ENCODE data around the gene FER.

The FER gene

DNA sequence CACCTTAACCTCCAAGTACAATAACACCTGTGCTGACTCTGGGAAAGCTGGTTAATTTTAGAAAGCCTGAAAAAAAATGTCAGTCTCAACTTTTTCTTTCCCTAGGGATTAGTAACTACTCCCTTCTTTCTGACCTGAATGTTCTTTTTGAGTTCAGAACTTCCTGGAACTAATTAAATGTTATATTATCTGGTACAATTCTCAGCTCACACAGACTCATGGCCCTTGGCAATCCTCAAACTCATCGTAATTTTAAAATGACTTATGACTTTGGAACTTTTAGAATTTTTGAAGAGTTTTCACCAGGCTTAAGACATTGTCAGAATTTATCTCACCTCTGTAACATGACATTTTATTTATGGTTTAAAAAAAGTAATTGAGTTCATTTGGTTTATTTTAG is 315.0 kb downstream of the FER start:
- H3K36me3 ChIP-seq (ENCODE audit: control insufficient read depth, insufficient read depth, low read length): no peaks in the 10 kb centered on the region
- no peak overlapping the region for H3K27ac ChIP-seq (ENCODE audit: low read depth, low read length)
- H3K9ac ChIP-seq (ENCODE audit: low read length): no peak overlapping the region
- H3K9me3 ChIP-seq (ENCODE audit: control insufficient read depth, insufficient read depth, low read depth, low read length): no peaks in the 10 kb centered on the region
- no peaks in the 10 kb centered on the region; the same call in 1 of the 2 replicates for H3K4me1 ChIP-seq (ENCODE audit: control insufficient read depth, insufficient read depth, low read length)
- no peaks in the 10 kb centered on the region for H3K27me3 ChIP-seq (ENCODE audit: control insufficient read depth, insufficient read depth, low read length)
- no peak overlapping the region for H3K4me3 ChIP-seq (ENCODE audit: low read depth, low read length)

DNA sequence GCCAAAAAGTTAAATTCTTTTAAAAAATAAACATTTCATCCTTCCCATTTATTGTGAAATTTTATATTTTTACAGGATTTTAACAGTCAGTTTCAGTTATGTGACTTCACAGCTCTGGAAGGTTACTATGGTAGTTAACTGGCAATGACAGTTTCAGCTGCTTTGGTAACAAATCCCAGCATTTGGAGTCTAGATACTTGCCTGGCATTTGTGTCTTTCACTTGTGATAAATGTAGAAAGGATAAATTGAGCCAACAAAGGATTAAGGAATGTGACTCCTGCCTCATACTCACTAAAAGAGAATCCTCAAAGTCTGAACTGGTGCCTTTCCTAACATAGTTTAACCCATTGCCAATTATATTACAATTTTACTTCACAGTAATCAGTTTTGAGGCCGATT is 315.5 kb downstream of the FER start:
- H3K36me3 ChIP-seq (ENCODE audit: control insufficient read depth, insufficient read depth, low read length): no peaks in the 10 kb centered on the region
- H3K27ac ChIP-seq (ENCODE audit: low read depth, low read length): no peak overlapping the region
- no peaks in the 10 kb centered on the region; the same call in 1 of the 2 replicates for H3K4me1 ChIP-seq (ENCODE audit: control insufficient read depth, insufficient read depth, low read length)
- H3K27me3 ChIP-seq (ENCODE audit: control insufficient read depth, insufficient read depth, low read length): no peaks in the 10 kb centered on the region
- no peaks in the 10 kb centered on the region for H3K9me3 ChIP-seq (ENCODE audit: control insufficient read depth, insufficient read depth, low read depth, low read length)
- H3K9ac ChIP-seq (ENCODE audit: low read length): no peak overlapping the region
- no peak overlapping the region for H3K4me3 ChIP-seq (ENCODE audit: low read depth, low read length)

DNA sequence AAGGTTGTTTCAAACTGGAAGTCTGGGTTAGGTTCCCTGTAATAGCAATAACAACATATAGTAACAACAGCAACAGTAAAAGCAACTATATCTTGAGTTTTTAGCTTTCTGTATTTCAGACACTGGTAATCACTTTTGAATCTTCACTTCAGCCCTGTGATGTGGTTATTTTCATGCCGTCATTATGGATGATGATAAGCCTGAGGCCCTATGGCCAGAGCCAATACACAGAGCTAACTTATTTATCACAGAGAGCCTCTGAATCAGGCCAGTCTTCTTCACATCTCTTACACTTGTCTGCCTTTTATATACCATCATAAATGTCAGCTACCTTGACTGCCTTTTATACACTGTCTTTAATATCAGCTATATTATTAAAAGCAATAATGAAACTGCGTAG is 329.0 kb downstream of the FER start:
- Histone ChIP-seq H3K27ac (ENCODE audit: low read depth, low read length) (no peak overlapping the region), H3K4me3 (ENCODE audit: low read depth, low read length) (no peak overlapping the region), H3K9me3 (ENCODE audit: control insufficient read depth, insufficient read depth, low read depth, low read length) (no peaks in the 10 kb centered on the region), H3K9ac (ENCODE audit: low read length) (no peak overlapping the region), H3K4me1 (ENCODE audit: control insufficient read depth, insufficient read depth, low read length) (no peaks in the 10 kb centered on the region), H3K27me3 (ENCODE audit: control insufficient read depth, insufficient read depth, low read length) (no peaks in the 10 kb centered on the region), H3K36me3 (ENCODE audit: control insufficient read depth, insufficient read depth, low read length) (no peaks in the 10 kb centered on the region)

DNA sequence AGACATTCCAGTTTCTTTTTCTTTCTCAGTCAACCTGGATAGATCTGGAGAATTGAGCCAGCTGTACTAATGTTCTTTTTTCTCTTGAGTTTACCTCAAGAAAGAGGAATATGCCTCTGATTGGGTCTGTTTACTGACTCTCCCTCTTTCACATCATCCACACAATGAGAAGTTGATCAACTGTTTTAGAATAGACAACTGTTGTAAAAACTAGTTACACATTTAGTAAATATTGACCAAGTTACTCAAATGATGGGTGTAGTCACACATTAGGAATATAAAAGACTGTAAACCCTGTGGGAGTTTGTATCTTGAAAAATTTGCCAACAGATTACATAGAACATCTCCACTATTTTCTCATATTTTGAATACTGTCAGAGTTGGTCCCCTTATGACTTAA is 330.8 kb downstream of the FER start:
- no peaks in the 10 kb centered on the region for H3K36me3 ChIP-seq (ENCODE audit: control insufficient read depth, insufficient read depth, low read length)
- H3K4me3 ChIP-seq (ENCODE audit: low read depth, low read length): no peak overlapping the region
- H3K4me1 ChIP-seq (ENCODE audit: control insufficient read depth, insufficient read depth, low read length): no peaks in the 10 kb centered on the region
- no peak overlapping the region for H3K27ac ChIP-seq (ENCODE audit: low read depth, low read length)
- H3K27me3 ChIP-seq (ENCODE audit: control insufficient read depth, insufficient read depth, low read length): no peaks in the 10 kb centered on the region
- H3K9me3 ChIP-seq (ENCODE audit: control insufficient read depth, insufficient read depth, low read depth, low read length): no peaks in the 10 kb centered on the region
- no peak overlapping the region for H3K9ac ChIP-seq (ENCODE audit: low read length)

DNA sequence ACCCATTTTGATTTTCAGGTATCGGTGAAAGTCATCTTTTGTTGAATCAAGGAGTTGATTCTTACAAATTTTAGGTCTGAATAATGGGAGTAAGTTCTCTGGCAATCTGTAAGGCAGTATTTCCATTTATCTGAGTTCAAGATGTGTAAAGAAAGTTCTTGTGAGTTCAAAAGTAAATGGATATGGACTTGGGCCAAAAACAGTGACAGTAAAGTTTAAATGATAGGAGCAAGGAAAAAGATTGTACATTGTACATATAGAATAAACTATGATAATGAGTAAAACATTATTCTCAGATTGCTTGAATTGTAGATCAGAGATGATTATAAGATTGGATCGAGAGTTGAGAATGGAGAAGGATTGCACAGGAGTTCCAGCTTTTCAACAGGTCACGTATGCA is 332.8 kb downstream of the FER start:
- Histone ChIP-seq H3K27me3 (ENCODE audit: control insufficient read depth, insufficient read depth, low read length) (no peaks in the 10 kb centered on the region), H3K4me3 (ENCODE audit: low read depth, low read length) (no peak overlapping the region), H3K9me3 (ENCODE audit: control insufficient read depth, insufficient read depth, low read depth, low read length) (no peaks in the 10 kb centered on the region), H3K4me1 (ENCODE audit: control insufficient read depth, insufficient read depth, low read length) (no peaks in the 10 kb centered on the region), H3K9ac (ENCODE audit: low read length) (no peak overlapping the region), H3K27ac (ENCODE audit: low read depth, low read length) (no peak overlapping the region), H3K36me3 (ENCODE audit: control insufficient read depth, insufficient read depth, low read length) (no peaks in the 10 kb centered on the region)

DNA sequence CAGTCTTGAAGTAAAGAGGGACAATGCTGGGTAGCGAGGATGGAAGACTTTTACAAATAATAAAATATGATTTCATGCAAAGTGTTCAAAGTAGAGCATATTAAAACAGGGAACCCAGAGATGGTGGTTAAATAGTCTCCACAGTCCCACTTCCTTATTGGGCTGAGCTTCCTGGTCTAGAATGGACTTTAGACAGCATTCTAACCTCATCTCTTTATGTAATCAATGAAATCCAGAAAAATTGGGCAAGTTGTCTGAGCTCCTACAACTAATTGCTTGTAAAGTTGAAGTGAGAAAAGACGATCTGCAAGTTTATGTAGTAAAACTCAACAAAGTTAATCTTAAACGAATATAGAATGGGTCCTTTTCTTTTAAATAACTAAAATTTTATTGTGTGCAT is 333.2 kb downstream of the FER start:
- H3K9me3 ChIP-seq (ENCODE audit: control insufficient read depth, insufficient read depth, low read depth, low read length): no peaks in the 10 kb centered on the region
- H3K9ac ChIP-seq (ENCODE audit: low read length): no peak overlapping the region
- no peaks in the 10 kb centered on the region for H3K27me3 ChIP-seq (ENCODE audit: control insufficient read depth, insufficient read depth, low read length)
- no peaks in the 10 kb centered on the region for H3K36me3 ChIP-seq (ENCODE audit: control insufficient read depth, insufficient read depth, low read length)
- H3K4me1 ChIP-seq (ENCODE audit: control insufficient read depth, insufficient read depth, low read length): no peaks in the 10 kb centered on the region
- no peak overlapping the region for H3K27ac ChIP-seq (ENCODE audit: low read depth, low read length)
- H3K4me3 ChIP-seq (ENCODE audit: low read depth, low read length): no peak overlapping the region

DNA sequence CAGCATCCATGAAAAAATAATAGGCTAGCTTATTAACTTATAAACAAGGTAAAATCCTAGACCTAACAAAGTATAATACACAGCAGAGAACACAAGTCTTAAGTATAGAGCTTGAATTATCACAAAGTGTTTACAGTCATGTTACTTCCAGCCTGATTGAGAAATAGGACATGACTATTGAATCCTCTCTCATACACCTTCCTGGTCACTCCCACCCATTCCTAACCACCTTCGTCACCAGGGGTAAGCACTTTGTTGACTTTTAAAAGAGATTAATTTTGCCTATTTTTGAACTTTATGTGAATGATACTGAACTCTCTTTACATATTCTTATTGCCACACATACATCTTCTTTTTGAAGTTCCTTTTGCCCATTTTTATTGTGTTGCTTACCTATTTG is 336.2 kb downstream of the FER start:
- Histone ChIP-seq H3K27ac (ENCODE audit: low read depth, low read length) (no peak overlapping the region), H3K4me1 (ENCODE audit: control insufficient read depth, insufficient read depth, low read length) (no peaks in the 10 kb centered on the region; the same call in 1 of the 2 replicates), H3K4me3 (ENCODE audit: low read depth, low read length) (no peak overlapping the region), H3K9ac (ENCODE audit: low read length) (no peak overlapping the region), H3K9me3 (ENCODE audit: control insufficient read depth, insufficient read depth, low read depth, low read length) (no peaks in the 10 kb centered on the region), H3K27me3 (ENCODE audit: control insufficient read depth, insufficient read depth, low read length) (no peaks in the 10 kb centered on the region), H3K36me3 (ENCODE audit: control insufficient read depth, insufficient read depth, low read length) (no peaks in the 10 kb centered on the region)

DNA sequence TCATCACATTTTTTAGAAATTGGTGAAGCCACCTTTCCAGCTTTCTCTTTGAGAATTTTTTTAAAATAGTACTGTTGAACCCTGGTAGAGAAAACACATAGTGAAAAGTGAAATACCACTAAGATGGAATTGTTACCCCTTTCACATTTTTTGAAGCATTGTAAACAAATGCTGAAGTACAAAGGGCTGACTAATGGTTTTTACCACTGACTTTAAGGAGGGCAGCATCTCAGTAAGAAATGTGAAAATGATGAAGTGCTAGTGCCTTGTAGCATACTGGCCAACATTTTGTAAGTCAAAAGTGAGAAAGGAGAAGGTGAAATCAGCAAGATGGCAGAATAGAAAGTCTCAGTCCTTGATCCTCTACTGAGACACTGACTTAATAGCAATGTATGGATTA is 341.5 kb downstream of the FER start:
- no peaks in the 10 kb centered on the region for H3K9me3 ChIP-seq (ENCODE audit: control insufficient read depth, insufficient read depth, low read depth, low read length)
- H3K9ac ChIP-seq (ENCODE audit: low read length): no peak overlapping the region
- no peak overlapping the region for H3K4me3 ChIP-seq (ENCODE audit: low read depth, low read length)
- no peaks in the 10 kb centered on the region for H3K27me3 ChIP-seq (ENCODE audit: control insufficient read depth, insufficient read depth, low read length)
- no peak overlapping the region for H3K27ac ChIP-seq (ENCODE audit: low read depth, low read length)
- H3K4me1 ChIP-seq (ENCODE audit: control insufficient read depth, insufficient read depth, low read length): no peaks in the 10 kb centered on the region; the same call in 1 of the 2 replicates
- no peaks in the 10 kb centered on the region for H3K36me3 ChIP-seq (ENCODE audit: control insufficient read depth, insufficient read depth, low read length)

DNA sequence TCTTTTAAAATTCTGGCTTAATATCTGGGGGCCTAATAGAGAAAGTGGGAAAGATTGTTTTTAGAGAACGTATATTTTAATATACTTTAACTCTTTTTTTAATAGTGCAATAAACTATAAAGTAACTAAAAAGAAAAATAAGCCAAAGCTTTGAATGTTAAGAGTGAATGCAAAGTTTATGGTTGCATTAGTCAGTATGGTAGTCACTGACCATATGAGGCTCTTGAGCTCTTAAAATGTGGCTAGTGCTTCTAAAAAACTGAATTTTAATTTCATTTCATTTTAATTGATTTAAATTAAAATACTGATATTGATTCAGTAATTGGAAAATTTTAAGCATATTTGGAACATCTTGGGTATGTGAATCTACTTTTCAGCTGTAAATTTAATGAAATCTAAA is 351.4 kb downstream of the FER start:
- H3K4me3 ChIP-seq (ENCODE audit: low read depth, low read length): no peak overlapping the region
- no peak overlapping the region for H3K27ac ChIP-seq (ENCODE audit: low read depth, low read length)

DNA sequence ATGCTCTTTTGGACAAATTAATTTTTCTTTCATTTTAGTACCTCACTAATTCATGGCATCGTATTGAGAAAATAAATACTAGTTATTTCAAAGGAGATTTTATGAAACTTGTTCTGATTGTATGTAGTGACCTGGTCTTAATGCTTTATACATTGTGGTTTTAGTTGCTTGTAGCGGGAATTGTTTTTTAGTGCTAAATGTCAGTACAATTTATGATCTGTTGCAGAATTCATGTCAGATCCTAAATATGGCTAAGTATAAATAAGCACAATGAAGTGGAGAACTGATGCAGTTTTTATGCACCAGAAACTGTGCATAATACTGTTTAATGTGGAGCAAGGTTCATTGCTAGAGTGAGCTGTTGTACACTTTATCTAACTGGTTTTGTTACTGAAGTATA is 353.3 kb downstream of the FER start:
- no peaks in the 10 kb centered on the region for H3K4me1 ChIP-seq (ENCODE audit: control insufficient read depth, insufficient read depth, low read length)

More for the DNA sequence above, 351.4 kb downstream of the FER start:
- Histone ChIP-seq H3K27me3 (ENCODE audit: control insufficient read depth, insufficient read depth, low read length) (no peaks in the 10 kb centered on the region), H3K4me1 (ENCODE audit: control insufficient read depth, insufficient read depth, low read length) (no peaks in the 10 kb centered on the region), H3K9me3 (ENCODE audit: control insufficient read depth, insufficient read depth, low read depth, low read length) (no peaks in the 10 kb centered on the region), H3K9ac (ENCODE audit: low read length) (no peak overlapping the region), H3K36me3 (ENCODE audit: control insufficient read depth, insufficient read depth, low read length) (no peaks in the 10 kb centered on the region)

DNA sequence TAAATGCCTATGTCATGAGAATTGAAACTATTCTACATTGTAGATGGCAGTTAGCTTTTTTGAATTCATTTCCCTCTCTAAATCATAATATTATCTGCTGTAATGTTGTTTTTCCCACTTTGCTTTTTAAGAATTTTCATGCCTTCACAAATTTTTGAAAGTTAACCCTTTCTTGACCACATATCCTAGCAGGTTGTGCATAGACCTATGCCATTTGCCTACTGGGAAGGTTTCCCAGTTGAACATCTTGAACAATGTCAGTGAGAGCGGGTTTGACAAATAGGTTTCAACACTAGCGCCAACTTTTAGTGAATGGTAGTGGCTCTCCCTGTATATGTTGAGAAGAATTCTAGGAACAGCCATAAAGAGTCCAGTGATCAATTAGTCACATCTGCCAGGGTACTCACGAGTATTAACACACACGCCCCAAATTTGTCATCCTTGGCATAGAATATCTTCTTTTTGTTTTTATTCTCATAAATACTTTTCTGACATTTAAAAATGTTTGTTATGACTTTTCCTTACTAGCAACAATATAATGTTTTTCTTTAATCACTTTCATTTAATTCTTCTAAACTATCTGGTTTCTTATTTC is 354.5 kb downstream of the FER start:
- H3K9me3 ChIP-seq (ENCODE audit: control insufficient read depth, insufficient read depth, low read depth, low read length): no peaks in the 10 kb centered on the region

More for the DNA sequence above, 353.3 kb downstream of the FER start:
- Histone ChIP-seq H3K36me3 (ENCODE audit: control insufficient read depth, insufficient read depth, low read length) (no peaks in the 10 kb centered on the region), H3K27me3 (ENCODE audit: control insufficient read depth, insufficient read depth, low read length) (no peaks in the 10 kb centered on the region), H3K9me3 (ENCODE audit: control insufficient read depth, insufficient read depth, low read depth, low read length) (no peaks in the 10 kb centered on the region), H3K27ac (ENCODE audit: low read depth, low read length) (no peak overlapping the region), H3K9ac (ENCODE audit: low read length) (no peak overlapping the region), H3K4me3 (ENCODE audit: low read depth, low read length) (no peak overlapping the region)

More for the DNA sequence above, 354.5 kb downstream of the FER start:
- H3K4me1 ChIP-seq (ENCODE audit: control insufficient read depth, insufficient read depth, low read length): no peaks in the 10 kb centered on the region
- H3K27me3 ChIP-seq (ENCODE audit: control insufficient read depth, insufficient read depth, low read length): no peaks in the 10 kb centered on the region
- no peak overlapping the region for H3K9ac ChIP-seq (ENCODE audit: low read length)
- H3K4me3 ChIP-seq (ENCODE audit: low read depth, low read length): no peak overlapping the region
- no peaks in the 10 kb centered on the region for H3K36me3 ChIP-seq (ENCODE audit: control insufficient read depth, insufficient read depth, low read length)
- no peak overlapping the region for H3K27ac ChIP-seq (ENCODE audit: low read depth, low read length)
